PC-9 (cell line): ENCODE measurements around the gene SPATA31D4. TPM values are rescaled to one million over a fixed set of nuclear protein-coding genes. Genes with fewer than 3 reads are reported as not detected.

Experiments
- BruUV-seq: library from RNA; stranded (reverse); fragments of 400-500 nt; replicated peaks from 2 replicates; lab custom pipeline; 2021; lab: Mats Ljungman, UMichigan
- CTCF ChIA-PET: fragments of 300-600 bp; sonication (Branson Sonifier 250); formaldehyde crosslinking; loops from one replicate; lab custom pipeline; 2022; ENCODE audit warnings: antibody characterized with exemption; lab: Charles Lee
- POLR2A ChIA-PET: fragments of 300-600 bp; sonication (Branson Sonifier 250); formaldehyde crosslinking; loops from one replicate; lab custom pipeline; 2022; ENCODE audit warnings: antibody characterized with exemption; ENCODE audit not compliant: unreplicated experiment; lab: Charles Lee
- DNase-seq, 2 experiments: peaks; one replicate each; pipeline versions ENCODE4 v3.0.0 to v3.0.0-alpha.2; 2015 to 2022; ENCODE audit warnings: mixed read lengths in 1 of 2
- H2AFZ ChIP-seq: fragments of 200-600 bp; sonication (generic); 2 replicates; pipeline ENCODE4 v1.8.1; 2017; ENCODE audit warnings: antibody characterized with exemption
- H3F3A ChIP-seq: fragments of 200-600 bp; sonication (generic); 2 replicates; pipeline ENCODE4 v1.8.1; 2017; ENCODE audit warnings: antibody characterized with exemption, mild to moderate bottlenecking, low read depth; ENCODE audit not compliant: insufficient read depth
- H3K27ac ChIP-seq: fragments of 200-600 bp; sonication (generic); 2 replicates; pipeline ENCODE4 v1.6.1; 2016; ENCODE audit warnings: mixed run types
- H3K27me3 ChIP-seq: fragments of 200-600 bp; sonication (generic); 2 replicates; pipeline ENCODE4 v1.6.1; 2016; ENCODE audit warnings: low read depth, mixed run types; ENCODE audit not compliant: insufficient read depth
- H3K36me3 ChIP-seq: fragments of 200-600 bp; sonication (generic); 2 replicates; pipeline ENCODE4 v1.6.1; 2016; ENCODE audit warnings: low read depth, mixed run types
- H3K4me1 ChIP-seq: fragments of 200-600 bp; sonication (generic); replicated peaks from 2 replicates; pipeline ENCODE4 v1.6.1; 2016; ENCODE audit warnings: mixed run types; ENCODE audit not compliant: insufficient read depth
- H3K4me2 ChIP-seq: fragments of 200-600 bp; sonication (generic); 2 replicates; pipeline ENCODE4 v1.6.1; 2017; ENCODE audit warnings: mixed run types
- H3K4me3 ChIP-seq: fragments of 200-600 bp; sonication (generic); 2 replicates; pipeline ENCODE4 v1.6.1; 2016; ENCODE audit warnings: mixed run types
- H3K79me2 ChIP-seq: fragments of 200-600 bp; sonication (generic); 2 replicates; pipeline ENCODE4 v1.6.1; 2017; ENCODE audit warnings: low read depth, mixed run types
- H3K9me2 ChIP-seq: fragments of 200-600 bp; sonication (generic); 2 replicates; pipeline ENCODE4 v1.8.1; 2017; ENCODE audit warnings: mild to moderate bottlenecking; ENCODE audit not compliant: insufficient read depth
- H3K9me3 ChIP-seq: fragments of 200-600 bp; sonication (generic); 2 replicates; pipeline ENCODE4 v1.8.1; 2016; ENCODE audit warnings: low read depth; ENCODE audit not compliant: insufficient read depth
- H4K20me1 ChIP-seq: fragments of 200-600 bp; sonication (generic); 2 replicates; pipeline ENCODE4 v1.8.1; 2017; ENCODE audit not compliant: insufficient read depth
- EZH2 ChIP-seq: fragments of 200-600 bp; sonication (generic); IDR thresholded peaks from 2 replicates; pipeline ENCODE4 v1.8.0; 2017; ENCODE audit warnings: antibody characterized with exemption, low read depth
- intact Hi-C: fragments of 100-400 bp; cut with micrococcal nuclease; formaldehyde crosslinking; loops from one replicate; pipeline ENCODE4 v1.10.0; 2022; ENCODE audit not compliant: unreplicated experiment
- total RNA-seq: library from RNA; stranded (reverse); gene quantifications from 2 replicates; pipeline ENCODE4 v1.2.3, GENCODE V29; 2021
- TF ChIP-seq, protein P1 (sequence below): fragments of 200-600 bp; sonication (generic); conservative IDR thresholded peaks from 2 replicates; pipeline ENCODE4 v1.6.1; 2017; ENCODE audit warnings: mixed run types, antibody characterized with exemption, mild to moderate bottlenecking, moderate library complexity

Gene SPATA31D4
- total RNA-seq, 1 experiment from 2014 or later, result not detected

DNA sequence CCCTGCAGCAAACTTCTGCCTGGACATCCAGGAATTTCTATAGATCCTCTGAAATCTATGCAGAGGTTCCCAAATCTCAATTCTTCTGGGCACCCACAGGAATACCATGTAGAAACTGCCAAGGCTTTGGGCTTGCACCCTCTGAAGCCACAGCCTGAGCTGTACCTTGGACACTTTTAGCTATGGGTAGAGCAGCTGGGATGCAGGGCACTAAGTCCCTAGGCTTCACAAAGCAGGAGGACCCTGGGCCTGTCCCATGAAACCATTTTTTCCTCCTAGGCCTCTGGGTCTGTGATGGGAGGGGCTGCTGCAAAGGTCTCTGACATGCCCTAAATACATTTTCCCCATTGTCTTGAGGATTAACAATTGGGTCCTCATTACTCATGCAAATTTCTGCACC is 27.4 kb downstream of the SPATA31D4 start:
- Histone ChIP-seq H3K9me2 (no peaks in the 10 kb centered on the region), H3K9me3 (0 out of 2 replicates have a peak, but pooled peaks cover 9% of the 10 kb centered on the region), H3K4me2 (no peak overlapping the region), H3K79me2 (no peaks in the 10 kb centered on the region), H3K4me1 (no peaks in the 10 kb centered on the region), H3K27ac (no peak overlapping the region), H3K27me3 (no peaks in the 10 kb centered on the region), H4K20me1 (no peaks in the 10 kb centered on the region), H3F3A (no peaks in the 10 kb centered on the region), H3K4me3 (no peak overlapping the region), H2AFZ (no peak overlapping the region), H3K36me3 (no peaks in the 10 kb centered on the region)
- TF ChIP-seq, protein P1, sequence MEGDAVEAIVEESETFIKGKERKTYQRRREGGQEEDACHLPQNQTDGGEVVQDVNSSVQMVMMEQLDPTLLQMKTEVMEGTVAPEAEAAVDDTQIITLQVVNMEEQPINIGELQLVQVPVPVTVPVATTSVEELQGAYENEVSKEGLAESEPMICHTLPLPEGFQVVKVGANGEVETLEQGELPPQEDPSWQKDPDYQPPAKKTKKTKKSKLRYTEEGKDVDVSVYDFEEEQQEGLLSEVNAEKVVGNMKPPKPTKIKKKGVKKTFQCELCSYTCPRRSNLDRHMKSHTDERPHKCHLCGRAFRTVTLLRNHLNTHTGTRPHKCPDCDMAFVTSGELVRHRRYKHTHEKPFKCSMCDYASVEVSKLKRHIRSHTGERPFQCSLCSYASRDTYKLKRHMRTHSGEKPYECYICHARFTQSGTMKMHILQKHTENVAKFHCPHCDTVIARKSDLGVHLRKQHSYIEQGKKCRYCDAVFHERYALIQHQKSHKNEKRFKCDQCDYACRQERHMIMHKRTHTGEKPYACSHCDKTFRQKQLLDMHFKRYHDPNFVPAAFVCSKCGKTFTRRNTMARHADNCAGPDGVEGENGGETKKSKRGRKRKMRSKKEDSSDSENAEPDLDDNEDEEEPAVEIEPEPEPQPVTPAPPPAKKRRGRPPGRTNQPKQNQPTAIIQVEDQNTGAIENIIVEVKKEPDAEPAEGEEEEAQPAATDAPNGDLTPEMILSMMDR, result no peak
- no peak for TF ChIP-seq EZH2
- DNase-seq, result no peak
- ChIA-PET POLR2A (no interaction called here), CTCF (no interaction called here)
- no TSS peak for BruUV-seq
- intact Hi-C loops, result no loop called here

- Histone ChIP-seq H3K36me3 (no peaks in the 10 kb centered on the region), H3K27me3 (no peaks in the 10 kb centered on the region), H3K27ac (no peak overlapping the region), H3K9me3 (no peaks in the 10 kb centered on the region), H3K4me2 (no peak overlapping the region), H2AFZ (no peak overlapping the region), H3K79me2 (no peaks in the 10 kb centered on the region), H4K20me1 (no peaks in the 10 kb centered on the region), H3K4me1 (no peaks in the 10 kb centered on the region), H3K9me2 (no peaks in the 10 kb centered on the region), H3K4me3 (no peak overlapping the region), H3F3A (no peaks in the 10 kb centered on the region)
- POLR2A ChIA-PET, result no interaction called here
- CTCF ChIA-PET, result no interaction called here
- intact Hi-C loops, result no loop called here
- no peak for TF ChIP-seq EZH2
- TF ChIP-seq, protein P1, result no peak
- DNase-seq, result no peak
- BruUV-seq, result no TSS peak
Measured at GRCh38 chr9:81964218-81965171, 36.3 kb downstream of the SPATA31D4 start.

DNA sequence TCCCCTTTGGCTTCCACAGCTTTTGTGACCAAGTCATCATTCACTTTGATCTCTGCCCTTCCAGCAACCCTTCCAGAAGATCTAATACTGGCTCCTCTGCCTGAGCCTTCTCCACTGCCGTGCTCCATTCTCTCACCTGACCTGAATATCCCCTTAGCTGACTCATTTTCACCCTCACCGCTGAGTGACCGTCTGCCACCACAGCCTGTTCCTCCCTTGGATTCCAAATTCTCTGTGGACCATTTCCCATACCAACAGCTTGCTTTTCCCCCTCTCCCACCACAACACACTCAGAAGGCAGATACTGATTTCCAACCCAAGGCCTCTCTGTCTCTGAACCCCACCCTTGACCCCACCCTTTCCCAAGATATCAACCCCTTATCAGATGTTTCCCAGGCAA is 39.8 kb downstream of the SPATA31D4 start:
- Histone ChIP-seq H3K79me2 (no peaks in the 10 kb centered on the region), H3K27me3 (no peaks in the 10 kb centered on the region), H3K4me1 (no peaks in the 10 kb centered on the region), H3K27ac (no peak overlapping the region), H3K36me3 (no peaks in the 10 kb centered on the region), H3K4me3 (no peak overlapping the region), H3F3A (no peaks in the 10 kb centered on the region), H2AFZ (no peak overlapping the region), H4K20me1 (no peaks in the 10 kb centered on the region), H3K4me2 (no peak overlapping the region), H3K9me3 (no peaks in the 10 kb centered on the region), H3K9me2 (no peaks in the 10 kb centered on the region)
- BruUV-seq, result no TSS peak
- intact Hi-C loops, result no loop called here
- TF ChIP-seq, protein P1, result no peak
- no peak for TF ChIP-seq EZH2
- ChIA-PET POLR2A (interaction anchor here (0.5 kb wide), 1 partner anchor 202 kb away, joined by 3 read pairs; no protein-coding TSS in a partner anchor), CTCF (no interaction called here)
- DNase-seq, result no peak
